SK-N-MC (cell line): Measurements from ENCODE around the gene MYH16.

ENCODE experiments used
- EZH2 ChIP-seq: fragments of 200-600 bp; sonication (generic); IDR thresholded peaks from one replicate; pipeline ENCODE4 v1.6.1; 2017; ENCODE audit warnings: antibody characterized with exemption
- FOXP2 ChIP-seq: optimal IDR thresholded peaks from 2 replicates; pipeline ENCODE3; 2011; ENCODE audit warnings: mild to moderate bottlenecking, moderate library complexity; ENCODE audit not compliant: insufficient read depth; ENCODE audit errors: extremely low read length, control extremely low read depth
- POLR2AphosphoS5 ChIP-seq: IDR thresholded peaks from 2 replicates; pipeline ENCODE4 v1.6.1; 2012; ENCODE audit warnings: mild to moderate bottlenecking, low read depth, low read length, borderline replicate concordance

DNA sequence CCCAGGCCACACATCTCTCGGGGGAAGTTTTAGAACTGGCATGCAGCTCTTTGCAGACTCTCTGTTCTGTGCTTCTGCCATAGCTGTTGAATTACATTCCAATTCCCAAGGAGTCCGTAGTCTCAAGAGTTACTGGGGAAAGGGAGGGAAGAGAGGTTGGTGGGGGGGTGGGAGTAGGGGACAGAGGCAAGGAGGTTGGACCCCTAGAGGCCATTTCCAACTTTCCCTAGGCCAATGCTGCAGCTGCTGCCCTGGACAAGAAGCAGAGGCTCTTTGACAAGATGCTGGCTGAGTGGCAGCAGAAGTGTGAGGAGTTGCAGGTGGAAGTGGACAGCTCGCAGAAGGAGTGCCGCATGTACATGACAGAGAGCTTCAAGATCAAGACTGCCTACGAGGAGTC, 23.8 kb downstream of the MYH16 start:
- TF ChIP-seq EZH2 (no peak), POLR2AphosphoS5 (no peak), FOXP2 (no peak)
